ENCODE measurements around the gene MAST4. TPM values are rescaled to one million over a fixed set of nuclear protein-coding genes. Genes with fewer than 3 reads are reported as not detected.
"Not testable (repeated sequence)": the region's sequence is repeated elsewhere in the genome, so short reads cannot be mapped to it uniquely, and the experiment has no call there.

The MAST4 gene
- total and polyA plus RNA-seq, 2 of the 13 experiments (the other 11 are each of a cell fraction or from before 2014, with no cell fraction given): 3.4 to 3.7 TPM

- Histone ChIP-seq H3K4me3 (replicated peaks in 1 of 3; ENCODE audit: insufficient read depth in 1 of 3, low read depth in 2 of 3, low read length in 3 of 3) (no peak overlapping the region), H3K79me2 (ENCODE audit: insufficient read depth, low read length) (no peaks in the 10 kb centered on the region), H3K4me1 (ENCODE audit: insufficient read depth, low read length) (no peaks in the 10 kb centered on the region), H3K9me3 (ENCODE audit: low read length) (no peaks in the 10 kb centered on the region), H4K20me1 (ENCODE audit: insufficient read depth, low read length) (no peaks in the 10 kb centered on the region), H3K36me3 (replicated peaks in 1 of 2; ENCODE audit: control insufficient read depth in 1 of 2, insufficient read depth in 2 of 2, low read length in 2 of 2) (peaks cover 4 to 5% of the 10 kb centered on the region in 2 experiments; a peak in 4 of 5 replicates), H3K4me2 (ENCODE audit: low read depth, low read length) (no peak overlapping the region), H3K27me3 (ENCODE audit: control insufficient read depth in 1 of 2, insufficient read depth in 2 of 2, low read length in 2 of 2) (no peaks in the 10 kb centered on the region), H2AFZ (ENCODE audit: low read length) (no peak overlapping the region), H3K27ac (ENCODE audit: extremely low read length, insufficient read depth, low read length) (no peak overlapping the region), H3K9ac (ENCODE audit: insufficient read depth, low read depth, low read length) (no peak overlapping the region)
- in situ Hi-C loops (cut with HindIII; ENCODE audit: extremely low pct_ligation_motif_present, low pct_unique_long_range_greater_than_20kb) (no loop called here), intact Hi-C loops (cut with micrococcal nuclease; ENCODE audit: unreplicated experiment) (no loop called here)
- ChIA-PET CTCF (ENCODE audit: low intra/inter-chr PET ratio, low total read pairs) (no interaction called here), POLR2A (no interaction called here)
- no peak for DNase-seq (ENCODE audit: low spot score)
- no peak for FAIRE-seq
- 91% methylated on average over 4 of the region's 4 CpGs for WGBS (ENCODE audit: low lambda C conversion rate)
- TF ChIP-seq FOSL1 (CRISPR knock-in tag; IDR thresholded peaks at IDR 0.05; ENCODE audit: borderline replicate concordance) (no peak), MYNN (CRISPR knock-in tag; IDR thresholded peaks at IDR 0.05; ENCODE audit: low read depth) (no peak), ZNF337 (CRISPR knock-in tag; IDR thresholded peaks at IDR 0.05; ENCODE audit: borderline replicate concordance, low read depth) (no peak), ZNF20 (CRISPR knock-in tag; IDR thresholded peaks at IDR 0.05) (no peak)
- TF ChIP-seq, protein P1, sequence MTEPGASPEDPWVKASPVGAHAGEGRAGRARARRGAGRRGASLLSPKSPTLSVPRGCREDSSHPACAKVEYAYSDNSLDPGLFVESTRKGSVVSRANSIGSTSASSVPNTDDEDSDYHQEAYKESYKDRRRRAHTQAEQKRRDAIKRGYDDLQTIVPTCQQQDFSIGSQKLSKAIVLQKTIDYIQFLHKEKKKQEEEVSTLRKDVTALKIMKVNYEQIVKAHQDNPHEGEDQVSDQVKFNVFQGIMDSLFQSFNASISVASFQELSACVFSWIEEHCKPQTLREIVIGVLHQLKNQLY (CRISPR knock-in tag; IDR thresholded peaks at IDR 0.05): no peak
- no TSS peak for BruUV-seq (replicated peaks)
- ATAC-seq: no peak
These were observed 528.4 kb downstream of the MAST4 start for GRCh38 chr5:67124556-67124955.

- H3K36me3 ChIP-seq (replicated peaks in 1 of 2; ENCODE audit: control insufficient read depth in 1 of 2, insufficient read depth in 2 of 2, low read length in 2 of 2); ATAC-seq; H3K9ac ChIP-seq (ENCODE audit: insufficient read depth, low read depth, low read length); H2AFZ ChIP-seq (ENCODE audit: low read length); H3K79me2 ChIP-seq (ENCODE audit: insufficient read depth, low read length); CTCF ChIA-PET (ENCODE audit: low intra/inter-chr PET ratio, low total read pairs); in situ Hi-C loops (cut with HindIII; ENCODE audit: extremely low pct_ligation_motif_present, low pct_unique_long_range_greater_than_20kb); H3K9me3 ChIP-seq (ENCODE audit: low read length); H3K27me3 ChIP-seq (ENCODE audit: control insufficient read depth in 1 of 2, insufficient read depth in 2 of 2, low read length in 2 of 2); H4K20me1 ChIP-seq (ENCODE audit: insufficient read depth, low read length); H3K4me3 ChIP-seq (replicated peaks in 1 of 3; ENCODE audit: insufficient read depth in 1 of 3, low read depth in 2 of 3, low read length in 3 of 3); FAIRE-seq; POLR2A ChIA-PET; intact Hi-C loops (cut with micrococcal nuclease; ENCODE audit: unreplicated experiment); DNase-seq (ENCODE audit: low spot score); H3K27ac ChIP-seq (ENCODE audit: extremely low read length, insufficient read depth, low read length); H3K4me2 ChIP-seq (ENCODE audit: low read depth, low read length); H3K4me1 ChIP-seq (ENCODE audit: insufficient read depth, low read length); BruUV-seq (replicated peaks): not testable (repeated sequence)
- WGBS (ENCODE audit: low lambda C conversion rate): over 99% methylated on average over 5 of the region's 5 CpGs
These were observed 531.2 kb downstream of the MAST4 start for GRCh38 chr5:67127347-67127895.

All from HepG2 (cell line).